GM19467 (cell line): Measurements from ENCODE around the gene DBN1.
"Not testable (repeated sequence)": the region's sequence is repeated elsewhere in the genome, so short reads cannot be mapped to it uniquely, and the experiment has no call there.

ENCODE experiments used
- ATAC-seq: cut with Tn5 transposase; IDR thresholded peaks from one replicate; pipeline ENCODE4 v1.9.1; 2021; ENCODE audit warnings: mild to moderate bottlenecking, moderate library complexity; ENCODE audit not compliant: unreplicated experiment

Gene DBN1

DNA sequence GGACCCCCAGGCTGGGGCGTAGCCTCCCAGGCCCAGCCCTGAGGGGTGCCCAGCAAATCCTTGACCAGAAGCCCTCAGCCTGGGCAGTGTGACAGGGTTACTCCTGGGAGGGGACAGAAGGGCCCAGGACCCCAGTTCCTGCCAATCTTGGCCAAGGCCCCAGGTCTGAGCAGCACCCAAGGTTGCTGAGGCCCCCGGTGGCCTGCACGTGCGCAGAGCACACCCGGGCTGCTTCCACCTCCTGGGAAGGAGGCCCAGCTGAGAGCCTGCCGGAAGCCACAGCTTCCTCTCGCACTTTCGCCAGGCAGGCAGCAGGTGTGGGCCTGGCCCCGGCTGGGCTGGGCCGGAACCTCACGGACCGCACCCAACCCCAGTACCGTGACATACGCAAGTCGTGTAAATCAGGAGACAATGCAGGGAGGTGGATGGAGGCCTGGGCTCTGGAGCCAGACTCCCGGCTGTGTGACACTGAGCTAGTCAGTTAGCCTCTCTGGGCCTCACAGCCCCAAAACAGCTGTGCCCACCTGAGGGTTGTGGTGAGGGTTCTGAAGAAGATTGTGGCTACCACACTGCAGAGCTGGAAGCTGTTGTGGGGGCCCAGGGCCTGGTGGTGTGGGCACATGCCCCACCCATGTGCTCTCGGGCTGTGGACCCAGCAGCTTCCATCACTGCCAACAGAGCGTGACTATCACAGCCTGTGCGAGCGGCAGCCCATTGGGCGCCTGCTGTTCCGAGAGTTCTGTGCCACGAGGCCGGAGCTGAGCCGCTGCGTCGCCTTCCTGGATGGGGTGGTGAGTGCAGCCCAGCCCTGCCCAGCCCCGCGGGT is 41.9 kb downstream of the DBN1 start:
- peak; percentile 40 for ATAC-seq

DNA sequence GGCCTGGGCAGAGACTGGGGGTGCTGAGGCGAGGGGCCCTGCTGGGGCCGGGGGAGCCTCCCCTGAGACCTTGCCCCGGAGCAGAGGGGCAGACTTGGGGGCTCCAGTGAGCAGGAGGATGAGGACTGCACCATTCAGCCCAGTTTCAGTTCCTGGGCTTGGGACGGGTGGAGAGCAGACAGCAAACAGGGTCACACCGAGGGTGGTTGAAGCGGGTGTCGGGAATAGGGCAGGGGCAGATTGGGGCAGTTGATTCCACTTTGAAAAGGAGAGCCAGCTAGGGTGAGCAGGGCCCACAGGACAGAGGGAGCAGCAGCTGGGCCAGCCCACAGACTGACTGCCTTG is 42.5 kb downstream of the DBN1 start:
- no peak for ATAC-seq

DNA sequence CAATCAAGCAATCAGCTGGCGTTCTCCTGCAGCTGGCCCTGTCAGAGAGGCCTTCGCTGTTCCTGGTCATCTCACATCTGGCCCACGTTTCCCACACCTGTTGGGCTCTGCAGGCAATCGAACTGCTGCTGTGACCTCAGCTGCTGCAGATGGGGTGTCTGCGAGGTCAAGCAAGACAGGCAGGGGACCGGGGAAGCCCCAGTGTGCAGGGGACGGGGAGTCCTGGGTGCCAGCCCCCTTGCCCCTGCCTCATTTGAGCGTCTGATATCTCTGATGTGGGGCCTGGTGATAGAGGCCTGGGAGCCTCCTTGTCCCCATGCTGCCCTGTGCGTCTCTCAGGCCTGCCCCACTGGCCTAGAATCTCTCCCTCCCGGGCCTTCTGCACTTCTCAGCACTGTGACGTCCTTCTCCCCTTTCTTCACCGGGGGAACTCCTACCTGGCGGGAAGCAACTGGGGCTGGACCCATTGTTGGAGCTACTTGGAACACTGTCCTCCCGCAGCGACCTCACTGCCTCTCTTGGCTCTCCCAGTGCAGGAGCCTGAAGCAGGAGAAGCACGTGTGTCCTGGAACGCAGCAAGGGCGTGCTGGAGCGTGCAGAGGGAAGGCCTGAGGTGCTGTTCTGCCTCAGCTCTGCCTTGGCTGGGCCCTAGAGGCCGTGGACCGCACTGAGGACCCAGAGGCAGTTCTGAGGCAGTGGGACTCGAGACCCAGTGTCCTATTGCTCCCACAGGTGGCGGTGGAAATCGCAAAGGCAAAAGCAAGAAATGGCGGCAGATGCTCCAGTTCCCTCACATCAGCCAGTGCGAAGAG is 43.1 kb downstream of the DBN1 start:
- ATAC-seq, result no peak

DNA sequence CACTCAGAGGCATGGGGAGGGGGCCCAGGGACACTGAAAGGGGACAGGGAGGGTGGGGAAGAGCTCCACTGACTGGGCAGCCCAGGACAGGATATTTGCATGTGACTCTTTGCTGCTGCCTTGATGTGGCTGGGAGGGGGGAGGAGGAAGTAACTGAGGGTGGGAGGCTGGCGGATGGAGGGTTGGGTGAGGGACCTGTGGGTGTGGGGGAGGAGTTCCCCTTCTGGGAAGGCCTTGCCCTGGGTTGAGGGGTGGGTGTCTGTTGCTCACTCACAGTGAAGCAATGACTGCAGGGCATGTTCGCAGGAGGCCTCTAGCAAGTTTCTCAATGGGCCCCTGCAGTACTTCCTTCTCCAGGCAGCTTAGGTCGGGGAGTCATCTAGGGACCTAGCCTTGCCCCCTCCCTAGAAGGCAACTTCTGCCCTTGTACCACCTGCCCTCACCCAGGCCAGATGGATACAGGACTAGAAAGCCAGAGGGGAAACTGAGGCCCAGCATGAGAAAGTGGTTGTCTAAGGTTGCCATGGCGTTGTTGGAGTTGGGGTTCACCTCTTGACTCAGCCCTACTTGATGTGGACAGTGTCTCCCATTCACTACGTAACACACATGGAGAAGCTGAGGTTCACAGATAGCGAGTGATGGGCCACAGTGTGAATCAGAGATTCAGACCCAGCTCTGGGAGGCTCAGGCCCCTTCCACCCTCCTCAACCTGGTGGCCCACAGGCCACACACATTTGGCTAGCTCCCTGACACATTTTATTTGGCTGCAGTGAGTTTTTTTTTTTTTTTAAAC is 44.0 kb downstream of the DBN1 start:
- no peak for ATAC-seq

DNA sequence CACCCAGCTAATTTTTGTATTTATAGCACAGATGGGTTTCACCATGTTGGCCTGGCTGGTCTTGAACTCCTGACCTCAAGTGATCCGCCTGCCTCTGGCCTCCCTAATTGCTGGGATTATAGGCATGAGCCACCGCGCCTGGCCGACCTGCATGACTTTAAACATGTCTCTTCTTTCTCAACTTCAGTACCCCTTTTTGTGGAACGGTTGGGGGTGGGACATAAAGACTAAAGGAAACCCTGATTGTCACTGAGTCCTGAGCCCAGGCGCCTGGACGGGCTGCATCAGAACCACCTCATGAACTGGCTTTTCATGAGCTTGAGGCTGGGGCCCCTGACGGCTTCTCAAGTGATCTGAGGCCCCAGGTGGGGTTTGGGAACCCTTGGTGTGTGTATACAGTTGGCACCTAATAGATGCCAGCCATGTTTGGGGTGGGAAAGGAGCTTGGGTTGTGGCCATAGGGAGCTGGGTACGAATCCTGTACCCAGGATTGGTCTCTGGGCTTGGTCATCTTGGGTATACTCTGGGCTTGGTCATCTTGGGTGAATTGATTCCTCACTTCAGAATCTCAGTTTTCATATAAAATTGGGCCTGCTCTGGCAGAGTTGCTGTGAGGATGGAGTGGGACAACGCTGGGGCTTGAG is 44.7 kb downstream of the DBN1 start:
- ATAC-seq, result no peak

DNA sequence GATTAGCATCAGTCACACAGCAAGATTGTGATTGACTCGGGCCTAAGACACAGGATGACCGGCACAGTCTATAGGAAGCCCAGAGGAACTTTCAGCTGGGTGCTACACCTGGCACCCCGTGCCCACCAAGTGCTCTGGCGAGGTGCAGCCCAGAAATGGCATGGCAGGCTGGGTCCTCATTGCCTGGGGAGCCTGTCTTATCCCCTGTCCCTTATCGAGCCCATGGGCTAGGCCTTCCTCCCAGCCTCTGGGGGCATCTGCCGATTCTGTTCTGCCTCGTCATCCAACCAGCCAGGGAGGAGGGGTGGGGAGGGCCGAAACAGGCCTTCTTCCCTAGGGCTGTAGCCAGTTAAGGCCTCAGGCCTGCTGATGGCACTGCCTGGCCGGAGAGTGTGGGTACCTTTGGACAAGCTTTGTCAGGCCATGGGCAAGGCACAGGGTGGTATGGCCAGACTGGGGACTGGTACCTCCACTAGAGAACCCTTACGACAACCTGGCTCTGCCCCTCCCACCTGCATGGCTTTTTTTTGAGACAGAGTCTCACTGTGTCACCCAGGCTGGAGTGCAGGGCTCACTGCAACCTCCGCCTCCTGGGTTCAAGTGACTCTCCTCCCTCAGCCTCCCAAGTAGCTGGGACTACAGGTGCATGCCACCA is 45.4 kb downstream of the DBN1 start:
- no peak for ATAC-seq

DNA sequence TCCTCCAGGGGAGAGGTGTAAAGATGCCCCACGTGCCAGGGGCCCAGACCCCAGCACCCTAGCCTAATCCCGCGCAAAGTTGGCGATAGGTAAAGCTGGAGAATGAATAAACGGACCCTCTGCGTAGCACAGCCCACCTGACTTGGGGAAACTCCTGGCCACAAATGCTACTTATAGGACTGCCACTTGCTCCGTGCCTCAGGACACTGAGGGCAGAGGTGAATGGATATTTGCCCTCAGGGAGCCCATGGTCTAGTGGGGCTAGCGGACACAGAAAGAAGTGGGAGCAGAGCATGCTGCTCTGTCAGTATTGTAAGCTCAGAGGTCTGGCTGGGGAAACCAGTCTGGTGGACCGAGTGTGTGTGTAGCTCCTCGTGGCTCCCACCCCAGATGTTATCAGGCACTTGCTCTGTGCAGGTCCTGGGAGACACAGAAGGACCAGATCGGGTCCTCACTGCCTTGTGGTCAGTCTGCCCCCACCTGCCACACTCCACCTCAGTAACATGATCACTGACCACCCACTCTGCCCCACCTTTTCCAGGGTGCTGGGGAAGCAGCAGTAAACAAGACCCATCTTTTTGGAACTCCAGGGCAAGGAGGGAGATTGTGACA is 46.1 kb downstream of the DBN1 start:
- no peak for ATAC-seq

DNA sequence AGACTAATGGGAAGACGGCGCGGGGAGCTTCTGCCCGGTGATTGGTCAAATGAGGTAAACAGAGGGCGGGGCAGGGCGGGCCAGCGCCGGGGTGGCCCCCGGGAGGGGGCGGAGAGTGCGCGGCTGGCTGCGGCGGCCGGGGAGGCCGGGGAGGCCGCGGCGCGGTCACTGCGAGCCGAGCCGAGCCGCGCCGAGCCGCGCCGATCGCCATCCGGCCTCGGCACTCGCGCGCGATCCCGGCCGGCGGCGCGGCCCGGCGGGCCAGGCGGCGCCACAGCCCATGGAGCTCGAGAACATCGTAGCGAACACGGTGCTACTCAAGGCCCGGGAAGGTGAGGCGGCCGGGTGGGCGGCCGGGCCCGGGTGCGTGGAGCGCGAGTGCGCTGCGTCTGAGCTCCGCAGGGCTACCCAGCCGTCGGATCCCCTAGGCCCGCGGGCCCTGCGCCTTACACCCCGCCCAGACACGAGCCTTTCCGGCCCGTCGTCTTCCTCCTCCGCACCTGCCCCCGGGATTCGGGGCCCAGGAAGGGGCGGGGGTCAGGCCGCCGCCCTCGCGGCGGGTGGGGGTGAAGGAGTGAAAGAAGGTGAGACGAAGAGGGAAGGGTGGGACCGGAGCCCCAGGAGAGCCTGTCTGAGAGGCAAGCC is 46.7 kb downstream of the DBN1 start, which contains the start of gene GRK6:
TSS of gene GRK6 (plus strand) at position 111 of the 645 bp plus-strand sequence. CDS start at position 281, 170 bp downstream.
- peak; percentile 4 for ATAC-seq

DNA sequence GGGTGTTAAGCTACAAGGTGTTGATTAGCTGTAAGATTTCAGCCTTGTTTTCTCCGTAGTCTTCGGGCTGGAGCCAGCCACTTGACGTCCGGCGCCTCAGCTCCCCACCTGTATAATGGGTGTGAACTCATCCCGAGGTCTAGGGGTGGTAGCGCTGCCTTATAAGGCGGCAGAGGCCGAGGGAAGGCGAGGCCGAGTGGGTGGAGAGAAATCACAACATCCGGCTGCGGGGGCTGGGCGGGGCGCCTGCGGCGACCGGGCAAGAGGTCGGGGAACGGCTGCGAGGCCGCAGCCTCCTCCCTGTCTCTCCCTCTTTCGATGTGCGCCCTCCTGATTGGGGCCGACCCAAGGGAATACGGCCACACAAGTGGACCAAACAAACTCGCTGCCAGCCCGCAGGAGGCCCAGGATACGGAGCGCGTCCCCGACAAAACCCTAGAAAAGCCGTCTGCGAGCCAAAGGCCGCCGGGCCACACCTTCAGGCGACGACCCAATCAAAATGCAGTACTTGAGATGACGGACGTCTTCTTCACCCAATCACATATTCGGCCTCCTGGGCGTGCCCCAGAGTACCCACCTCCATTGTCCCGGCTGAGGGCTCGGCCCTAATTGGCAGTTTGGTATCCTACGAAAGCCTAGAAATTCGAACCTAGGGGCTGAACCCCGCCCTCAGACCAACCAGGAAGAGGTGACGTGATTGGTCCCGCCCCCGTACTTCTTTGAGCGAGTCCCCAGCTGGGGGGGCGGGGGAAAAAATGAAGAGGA is 47.5 kb downstream of the DBN1 start:
- ATAC-seq, result peak; percentile 71

DNA sequence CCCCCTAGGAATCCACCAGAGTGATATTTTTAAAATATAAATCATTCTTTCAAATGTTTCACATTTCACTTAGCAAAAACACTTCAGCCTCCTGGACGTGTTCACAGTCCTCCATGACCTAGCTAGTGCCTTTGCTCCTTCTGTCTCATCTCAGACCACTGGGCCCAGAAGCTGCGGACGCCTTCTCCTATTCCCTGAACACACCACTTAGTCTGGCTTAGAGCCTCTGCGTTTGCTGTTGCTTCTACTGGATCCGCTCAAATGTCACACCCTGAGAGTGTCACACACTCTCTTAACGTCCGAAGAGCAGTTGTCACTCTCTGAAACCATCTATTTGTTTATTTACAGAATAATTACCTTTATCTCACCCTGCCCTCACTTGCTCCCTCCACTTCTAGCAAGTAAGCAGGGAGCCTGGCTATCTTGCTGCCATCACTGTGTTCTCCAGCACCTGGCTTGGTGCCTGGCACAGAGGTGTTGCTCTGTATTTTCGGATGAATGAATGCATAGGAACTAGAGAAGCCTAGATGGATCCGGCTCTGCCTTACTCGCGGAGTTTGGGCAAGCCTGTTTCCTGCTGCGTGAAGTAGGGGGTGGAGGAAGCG is 48.1 kb downstream of the DBN1 start:
- no peak for ATAC-seq

DNA sequence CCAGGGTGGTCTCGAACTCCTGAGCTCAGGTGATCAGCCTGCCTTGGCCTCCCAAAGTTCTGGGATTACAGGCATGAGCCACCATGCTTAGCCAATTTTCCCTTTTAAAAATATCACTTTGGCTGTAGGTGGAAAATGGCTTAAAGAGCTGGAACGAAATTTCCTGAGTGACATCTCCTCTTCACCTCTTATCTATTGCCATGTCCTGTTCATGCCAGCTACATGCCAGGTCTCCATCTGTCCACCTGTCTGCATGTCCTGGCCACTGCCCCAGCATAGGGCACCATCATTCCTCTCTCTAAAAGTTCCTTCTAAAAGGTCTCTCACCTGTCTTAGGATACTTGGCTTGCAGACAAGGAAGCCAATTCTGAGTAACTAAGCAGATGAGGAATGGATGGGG is 49.8 kb downstream of the DBN1 start:
- ATAC-seq, result no peak

DNA sequence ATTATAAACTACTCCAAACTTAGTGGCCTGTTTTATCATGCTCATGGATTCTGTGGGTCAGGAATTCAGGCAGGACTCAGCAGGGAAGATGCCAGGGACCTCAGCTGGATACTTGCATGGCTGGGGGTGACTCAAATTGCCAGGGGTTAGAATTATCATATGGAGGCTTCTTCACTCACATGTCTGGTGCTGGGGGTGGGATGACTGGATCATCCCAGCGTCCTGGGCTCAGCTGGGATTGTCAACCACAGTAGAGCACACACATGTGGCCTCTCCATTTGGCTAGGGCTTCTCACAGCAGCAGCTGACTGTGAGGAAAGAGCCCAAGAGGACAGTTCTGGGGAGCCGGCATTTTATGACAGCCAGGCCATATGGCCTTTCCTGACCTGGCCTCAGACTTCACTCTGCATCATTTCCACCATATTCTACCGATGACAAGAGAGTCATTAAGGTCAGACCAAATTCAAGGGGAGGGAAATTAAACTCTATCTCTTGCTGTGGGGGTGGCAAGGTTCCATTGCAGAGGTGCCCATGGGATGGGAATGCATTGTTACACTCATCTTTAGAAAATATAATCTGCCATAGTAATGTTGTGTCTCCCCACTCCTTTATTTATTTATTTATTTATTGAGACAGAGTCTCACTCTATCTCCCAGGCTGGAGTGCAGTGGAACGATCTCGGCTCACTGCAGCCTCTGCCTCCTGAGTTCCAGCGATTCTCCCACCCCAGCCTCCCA is 52.2 kb downstream of the DBN1 start:
- no peak for ATAC-seq

DNA sequence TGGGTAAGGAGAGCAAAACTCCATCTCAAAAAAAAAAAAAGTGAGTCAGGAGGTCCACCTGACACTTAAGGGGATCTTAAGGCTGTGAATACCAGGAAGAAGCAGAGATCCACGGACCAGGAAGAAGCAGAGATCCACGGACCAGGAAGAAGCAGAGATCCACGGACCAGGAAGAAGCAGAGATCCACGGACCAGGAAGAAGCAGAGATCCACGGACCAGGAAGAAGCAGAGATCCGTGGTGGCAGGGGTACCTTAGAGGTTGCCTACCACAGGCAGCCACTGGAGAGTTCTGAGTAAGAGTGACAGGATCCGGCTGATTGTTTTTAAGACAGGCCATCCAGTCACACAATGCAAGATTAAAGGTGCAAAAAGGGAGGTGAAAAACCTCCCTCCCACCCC is 53.0 kb downstream of the DBN1 start:
- not testable (repeated sequence) for ATAC-seq

DNA sequence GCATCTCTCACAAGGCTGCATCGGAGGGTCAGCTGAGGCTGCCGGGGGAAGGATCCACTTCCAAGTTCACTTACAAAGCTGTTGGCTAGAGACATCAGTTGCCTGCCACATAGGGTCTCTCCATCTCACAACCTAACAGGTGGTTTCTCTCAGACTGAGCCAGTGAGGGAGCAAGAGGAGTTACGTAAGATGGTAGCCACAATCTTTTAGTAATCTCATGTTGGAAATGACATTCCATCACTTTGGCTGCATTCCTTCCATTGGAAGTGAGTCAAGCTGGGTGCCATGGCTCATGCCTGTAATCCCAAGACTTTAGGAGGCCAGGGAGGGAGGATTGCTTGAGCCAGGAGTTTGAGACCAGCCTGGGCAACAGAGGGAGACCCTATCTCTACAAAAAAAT is 54.4 kb downstream of the DBN1 start:
- ATAC-seq, result no peak

DNA sequence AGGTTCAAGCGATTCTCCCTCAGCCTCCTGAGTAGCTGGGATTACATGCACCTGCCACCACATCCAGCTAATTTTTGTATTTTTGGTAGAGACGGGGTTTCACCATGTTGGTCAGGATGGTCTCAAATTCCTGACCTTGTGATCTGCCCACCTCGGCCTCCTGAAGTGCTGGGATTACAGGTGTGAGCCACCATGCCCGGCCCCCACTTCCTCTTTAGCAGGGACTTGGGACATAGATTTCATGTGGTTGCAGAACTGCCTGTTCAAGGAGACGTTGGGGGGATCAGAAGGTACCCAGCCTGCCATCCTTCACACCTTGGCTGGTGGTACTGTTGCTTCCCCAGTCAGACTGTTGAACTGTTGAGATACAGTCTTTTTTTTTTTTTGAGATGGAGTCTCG is 56.4 kb downstream of the DBN1 start:
- not testable (repeated sequence) for ATAC-seq

DNA sequence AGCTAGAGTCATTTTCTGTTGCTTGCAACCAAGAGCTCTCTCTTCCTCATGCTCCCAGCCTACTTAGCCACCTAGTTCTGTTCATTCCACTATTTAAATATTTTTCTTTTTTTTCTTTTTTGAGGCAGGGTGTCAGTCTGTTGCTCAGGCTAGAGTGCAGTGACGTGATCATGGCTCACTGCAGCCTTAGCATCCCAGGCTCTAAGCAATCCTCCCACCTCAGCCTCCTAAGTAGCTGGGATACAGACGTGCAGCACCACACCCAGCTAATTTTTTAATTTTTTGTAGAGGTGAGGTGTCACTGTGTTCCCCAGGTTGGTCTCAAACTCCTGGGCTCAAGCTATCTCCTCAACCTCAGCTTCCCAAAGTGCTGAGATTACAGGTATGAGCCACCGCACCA is 59.0 kb downstream of the DBN1 start:
- ATAC-seq, result no peak

DNA sequence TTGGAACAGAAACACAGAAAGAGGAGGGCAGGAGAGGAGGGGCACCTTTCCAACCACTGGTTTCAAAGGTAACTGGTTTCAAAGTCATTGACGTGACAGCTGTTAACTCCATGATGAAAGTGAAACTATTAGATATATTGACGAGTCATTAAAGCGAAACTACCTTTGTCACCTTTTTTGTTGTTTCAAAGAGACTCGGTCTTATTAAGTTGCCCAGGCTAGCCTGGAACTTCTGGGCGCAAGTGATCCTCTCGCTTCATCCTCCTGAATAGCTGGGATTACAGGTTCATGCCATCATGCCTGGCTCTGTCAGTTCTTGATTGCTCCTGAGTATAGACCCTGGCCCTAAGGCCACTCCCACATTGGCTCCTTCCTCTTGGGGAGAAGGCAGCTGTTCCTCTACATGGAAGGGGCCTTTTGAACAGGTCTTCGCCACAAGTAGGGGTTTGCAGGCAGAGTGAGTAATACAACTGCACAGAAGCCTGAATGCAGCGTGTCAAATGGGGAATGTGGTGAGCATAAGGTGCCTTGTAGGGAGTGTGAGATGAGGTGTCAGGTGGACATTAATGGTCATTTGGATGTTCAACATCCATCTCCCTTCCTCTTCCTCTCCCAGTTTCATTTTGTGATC is 60.7 kb downstream of the DBN1 start:
- ATAC-seq, result peak; percentile 61
